Skeletal muscle tissue (tissue), 4 donors: ENCODE results near the gene ABHD14A. TPM values are rescaled to one million over a fixed set of nuclear protein-coding genes. Genes with fewer than 3 reads are reported as not detected.

Experiments
- H3K27ac ChIP-seq: one replicate; pipeline ENCODE4 v1.7.0; 2013; ENCODE audit warnings: mild to moderate bottlenecking, low read depth, low read length, inconsistent platforms
- H3K27me3 ChIP-seq, 3 donors: one replicate each; pipeline ENCODE4 v1.7.0; 2013; ENCODE audit warnings: low read length in 3 of 3; ENCODE audit not compliant: control insufficient read depth in 3 of 3, insufficient read depth in 3 of 3
- H3K36me3 ChIP-seq, 3 donors: one replicate each; pipeline ENCODE4 v1.7.0; 2013; ENCODE audit warnings: low read length in 3 of 3; ENCODE audit not compliant: control insufficient read depth in 3 of 3, insufficient read depth in 3 of 3
- H3K4me1 ChIP-seq, 3 donors: one replicate each; pipeline ENCODE4 v1.7.0; 2013; ENCODE audit warnings: low read length in 3 of 3, mild to moderate bottlenecking in 3 of 3; ENCODE audit not compliant: control insufficient read depth in 3 of 3, insufficient read depth in 3 of 3
- H3K4me3 ChIP-seq, 3 donors: one replicate each; pipeline ENCODE4 v1.7.0; 2013; ENCODE audit warnings: low read length in 3 of 3
- H3K9ac ChIP-seq, 3 donors: one replicate each; pipeline ENCODE4 v1.7.0; 2013; ENCODE audit warnings: low read length in 3 of 3, mild to moderate bottlenecking in 3 of 3, moderate library complexity in 2 of 3, low read depth in 1 of 3
- H3K9me3 ChIP-seq, 3 donors: one replicate each; pipeline ENCODE4 v1.7.0; 2013; ENCODE audit warnings: low read length in 3 of 3; ENCODE audit not compliant: control insufficient read depth in 3 of 3
- total RNA-seq: library from RNA; depleted of rRNA; stranded (reverse); fragments of >200 nt; gene quantifications from one replicate; pipeline ENCODE4 v1.2.3, GENCODE V29; 2014
- donor health status: Osteomylitis.

Gene ABHD14A
- total RNA-seq, 1 donor from 2014 or later: 8.9 TPM

DNA sequence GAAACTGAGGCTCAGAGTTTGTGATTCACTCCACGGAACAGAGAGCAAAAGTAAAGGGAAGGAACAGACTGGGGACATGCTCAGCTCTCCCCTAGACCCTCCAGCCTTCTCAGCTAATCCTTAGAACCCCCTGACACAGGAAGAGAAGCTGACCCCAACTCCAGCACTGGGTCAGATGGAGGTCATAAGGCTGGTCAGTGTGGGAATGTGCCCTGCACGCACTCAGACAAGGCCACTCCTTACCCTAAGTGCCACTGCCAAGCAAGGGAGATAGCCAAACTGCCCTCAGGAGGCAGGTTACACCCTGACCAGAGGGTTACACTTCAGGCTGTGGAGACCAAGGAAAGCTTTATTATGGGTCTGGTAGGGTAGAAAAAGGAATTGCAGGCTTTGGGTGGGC lies 19.7 kb downstream of the ABHD14A start:
- Histone ChIP-seq H3K9ac (peak overlapping the region; percentile 93 to 99 (median 98)), H3K27me3 (no peaks in the 10 kb centered on the region), H3K4me1 (peaks cover 15 to 34% (median 25%) of the 10 kb centered on the region in 3 donors), H3K4me3 (peak overlapping the region in 2 of 3 donors; percentile 86 to 96), H3K9me3 (no peaks in the 10 kb centered on the region), H3K27ac (no peak overlapping the region), H3K36me3 (peaks cover 18 to 24% (median 22%) of the 10 kb centered on the region in 3 donors)

DNA sequence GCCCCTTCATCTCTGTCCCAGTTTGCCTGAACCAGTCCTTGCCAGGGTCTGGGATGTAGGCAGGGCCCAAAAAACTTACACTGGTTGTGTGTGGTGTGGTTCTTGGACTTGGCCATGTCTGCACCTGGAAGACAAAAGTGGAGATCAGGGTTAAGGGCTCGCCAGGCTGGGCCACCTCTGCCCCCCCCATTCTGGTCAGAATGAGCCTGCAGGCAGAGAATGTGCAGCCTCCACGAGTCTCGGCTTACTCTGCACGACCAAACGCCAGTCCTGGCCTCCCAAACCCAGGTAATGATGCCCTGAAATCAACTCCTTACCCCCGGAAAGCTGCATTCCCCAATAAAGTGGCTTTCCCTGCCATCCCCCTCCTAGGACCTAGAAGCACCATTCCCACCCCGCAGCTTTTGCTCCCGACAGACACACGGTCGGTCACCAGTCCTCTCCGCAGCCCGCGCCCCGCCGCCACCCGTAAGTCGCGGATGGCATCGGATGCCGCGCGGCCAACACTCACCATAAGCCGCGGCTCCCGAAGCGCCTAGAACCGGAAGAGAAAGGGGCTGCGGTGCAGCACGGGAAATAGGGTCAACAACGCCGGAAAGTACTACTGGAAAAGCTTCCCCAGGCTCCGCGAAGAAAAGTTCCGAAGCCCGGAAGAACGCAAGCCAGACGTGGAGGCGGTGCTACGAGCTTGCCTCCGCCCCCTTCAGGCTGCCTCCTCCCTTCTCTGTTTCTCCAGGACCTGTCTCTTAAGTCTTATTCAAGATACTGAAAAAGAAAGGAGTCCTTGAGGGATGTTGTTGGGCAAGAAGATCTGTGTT lies 20.7 kb downstream of the ABHD14A start, which contains the start of gene RPL29:
RPL29 (minus strand) TSS at position 550 of the 818 bp plus-strand sequence; CDS start at position 116, 434 bp downstream.
- Histone ChIP-seq H3K27me3 (no peaks in the 10 kb centered on the region), H3K27ac (peak within 1 kb of the TSS; percentile 82), H3K4me3 (peak within 1 kb of the TSS; percentile 86 to 96 (median 95)), H3K36me3 (peaks cover 18 to 24% (median 22%) of the 10 kb centered on the region in 3 donors), H3K9ac (peak within 1 kb of the TSS; percentile 93 to 99 (median 98)), H3K9me3 (no peaks in the 10 kb centered on the region), H3K4me1 (peaks cover 15 to 34% (median 25%) of the 10 kb centered on the region in 3 donors)

DNA sequence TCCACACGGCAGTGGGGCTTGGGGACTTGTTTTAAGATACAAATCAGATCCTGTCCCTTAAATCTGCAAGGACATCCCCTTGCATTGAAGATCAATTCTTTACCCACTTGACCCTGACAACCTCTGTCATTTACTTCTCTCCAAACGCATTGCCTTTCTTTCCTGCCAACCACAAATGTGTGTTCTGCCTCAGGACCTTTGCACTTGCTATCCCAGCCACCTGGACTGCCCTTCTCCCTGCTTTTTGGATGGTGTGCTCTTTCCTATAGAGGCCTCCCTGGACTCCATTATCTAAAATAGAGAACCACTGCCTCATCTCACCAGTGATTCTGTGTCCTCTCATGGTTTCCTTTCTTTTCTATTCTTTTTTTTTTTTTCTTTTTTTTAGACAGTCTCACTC lies 22.3 kb downstream of the ABHD14A start:
- peaks cover 17 to 36% (median 27%) of the 10 kb centered on the region in 3 donors for H3K4me1 ChIP-seq
- H3K4me3 ChIP-seq: no peak overlapping the region
- H3K9ac ChIP-seq: no peak overlapping the region
- peaks cover 16 to 21% (median 18%) of the 10 kb centered on the region in 3 donors for H3K36me3 ChIP-seq
- H3K27me3 ChIP-seq: no peaks in the 10 kb centered on the region
- no peak overlapping the region for H3K27ac ChIP-seq
- no peaks in the 10 kb centered on the region for H3K9me3 ChIP-seq

DNA sequence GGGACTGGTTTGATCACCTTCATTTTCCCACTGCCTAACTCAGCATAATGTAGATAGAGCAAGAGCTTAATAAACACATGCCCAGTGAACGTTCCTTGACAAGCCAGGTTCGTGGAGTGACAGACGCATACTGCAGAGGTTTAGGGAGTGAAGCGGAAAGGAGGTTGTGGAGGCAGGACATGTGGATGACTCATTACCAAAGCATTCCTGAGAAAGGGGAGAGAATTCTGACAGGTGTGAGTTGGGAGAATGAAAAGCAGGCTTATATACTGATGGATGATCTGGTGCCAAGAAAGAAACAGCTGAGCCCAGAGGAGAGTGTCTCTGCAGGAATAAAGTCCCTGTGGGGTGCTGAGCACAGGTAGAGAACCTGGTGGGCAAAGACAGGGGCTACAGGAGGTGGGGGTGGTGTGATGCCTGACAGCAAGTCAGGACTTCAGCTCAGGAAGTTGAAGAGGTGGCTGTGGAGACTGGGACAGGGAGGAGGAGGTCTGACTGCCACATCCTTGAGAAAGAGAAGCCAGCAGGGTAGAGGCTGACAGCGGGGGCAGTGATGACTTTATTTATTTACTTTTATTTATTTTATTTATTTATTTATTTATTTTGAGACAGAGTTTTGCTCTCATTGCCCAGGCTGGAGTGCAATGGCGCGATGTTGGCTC lies 23.2 kb downstream of the ABHD14A start:
- H3K27me3 ChIP-seq: no peaks in the 10 kb centered on the region
- peaks cover 10 to 14% (median 13%) of the 10 kb centered on the region in 3 donors for H3K36me3 ChIP-seq
- no peak overlapping the region for H3K27ac ChIP-seq
- H3K9me3 ChIP-seq: no peaks in the 10 kb centered on the region
- H3K4me1 ChIP-seq: peaks cover 16 to 30% (median 21%) of the 10 kb centered on the region in 3 donors
- no peak overlapping the region for H3K4me3 ChIP-seq
- no peak overlapping the region for H3K9ac ChIP-seq

DNA sequence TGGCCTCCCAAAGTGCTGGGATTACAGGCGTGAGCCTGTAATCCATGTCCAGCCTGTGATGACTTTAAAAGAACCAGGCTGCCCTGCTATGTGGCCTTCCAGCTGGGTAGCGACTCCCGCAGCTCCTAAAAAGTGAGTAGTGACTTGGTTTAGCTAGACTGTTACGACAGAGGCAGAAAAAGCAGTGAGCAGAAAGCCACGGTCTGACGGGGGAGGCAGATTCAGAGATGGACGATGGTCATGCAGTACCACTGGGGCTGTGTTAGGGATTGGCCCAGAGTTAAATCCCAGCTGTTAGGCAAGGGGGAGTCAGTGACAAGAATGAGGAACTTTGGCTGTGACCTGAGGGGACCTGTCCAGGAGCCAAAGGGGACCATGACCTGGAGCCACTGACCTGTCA lies 23.9 kb downstream of the ABHD14A start:
- no peak overlapping the region for H3K9ac ChIP-seq
- H3K27me3 ChIP-seq: no peaks in the 10 kb centered on the region
- H3K27ac ChIP-seq: no peak overlapping the region
- H3K36me3 ChIP-seq: peaks cover 10 to 12% (median 11%) of the 10 kb centered on the region in 3 donors
- H3K9me3 ChIP-seq: no peaks in the 10 kb centered on the region
- H3K4me3 ChIP-seq: no peak overlapping the region
- H3K4me1 ChIP-seq: peaks cover 16 to 25% (median 18%) of the 10 kb centered on the region in 3 donors

DNA sequence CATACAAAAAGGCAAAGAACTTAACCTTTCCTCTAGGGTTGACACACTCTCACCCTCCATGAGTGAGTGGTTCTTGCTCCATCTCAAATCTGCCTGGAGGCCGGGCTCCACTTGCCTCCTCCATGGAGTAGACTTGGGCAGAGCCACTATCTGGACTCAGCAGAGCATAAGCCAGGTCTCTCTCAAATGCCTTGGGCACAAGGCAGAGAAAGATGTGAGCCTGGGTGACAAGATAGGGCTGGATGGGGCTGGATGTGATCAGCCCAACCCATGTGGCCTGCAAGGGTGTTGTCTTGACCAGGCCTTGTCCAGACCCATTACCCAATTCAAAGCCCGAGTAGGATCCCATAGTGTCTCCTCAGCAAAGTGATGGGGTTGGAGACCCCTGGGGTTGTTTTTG lies 25.0 kb downstream of the ABHD14A start:
- H3K9me3 ChIP-seq: no peaks in the 10 kb centered on the region
- H3K4me3 ChIP-seq: no peak overlapping the region
- H3K27me3 ChIP-seq: no peaks in the 10 kb centered on the region
- H3K36me3 ChIP-seq: peaks cover 0 to 5% (median under 1%) of the 10 kb centered on the region in 3 donors
- H3K27ac ChIP-seq: no peak overlapping the region
- no peak overlapping the region for H3K9ac ChIP-seq
- peaks cover 17 to 25% (median 20%) of the 10 kb centered on the region in 3 donors for H3K4me1 ChIP-seq

DNA sequence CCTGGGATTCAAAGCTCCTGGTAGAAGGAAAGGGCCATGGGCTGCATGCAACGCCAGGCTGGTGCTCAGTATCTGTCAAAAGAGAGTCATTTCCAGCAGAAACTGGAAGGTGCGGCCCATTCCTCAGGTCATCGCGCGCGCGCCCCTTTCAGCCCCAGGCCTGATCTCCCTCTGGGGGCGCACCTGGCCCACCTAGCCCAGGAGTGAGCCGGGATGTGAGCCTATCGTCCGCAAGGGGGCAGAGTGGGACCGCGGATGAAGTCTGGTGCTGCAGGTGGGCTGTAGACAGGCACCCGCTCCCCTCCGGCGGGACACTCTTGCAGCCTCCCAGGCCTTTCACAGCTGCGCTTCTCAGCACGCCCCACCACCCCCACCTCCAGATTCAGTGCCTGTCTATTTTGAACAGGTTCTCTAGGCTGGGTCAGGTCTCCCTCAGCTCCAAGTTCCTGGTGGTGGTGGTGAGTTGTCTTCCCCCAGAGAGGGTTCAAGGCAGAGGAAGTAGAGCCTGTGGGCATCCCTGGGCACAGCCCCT lies 26.6 kb downstream of the ABHD14A start:
- Histone ChIP-seq H3K27ac (no peak overlapping the region), H3K9ac (no peak overlapping the region), H3K4me1 (peaks cover 28 to 35% (median 31%) of the 10 kb centered on the region in 3 donors), H3K9me3 (no peaks in the 10 kb centered on the region), H3K27me3 (no peaks in the 10 kb centered on the region), H3K36me3 (no peaks in the 10 kb centered on the region), H3K4me3 (no peak overlapping the region)

DNA sequence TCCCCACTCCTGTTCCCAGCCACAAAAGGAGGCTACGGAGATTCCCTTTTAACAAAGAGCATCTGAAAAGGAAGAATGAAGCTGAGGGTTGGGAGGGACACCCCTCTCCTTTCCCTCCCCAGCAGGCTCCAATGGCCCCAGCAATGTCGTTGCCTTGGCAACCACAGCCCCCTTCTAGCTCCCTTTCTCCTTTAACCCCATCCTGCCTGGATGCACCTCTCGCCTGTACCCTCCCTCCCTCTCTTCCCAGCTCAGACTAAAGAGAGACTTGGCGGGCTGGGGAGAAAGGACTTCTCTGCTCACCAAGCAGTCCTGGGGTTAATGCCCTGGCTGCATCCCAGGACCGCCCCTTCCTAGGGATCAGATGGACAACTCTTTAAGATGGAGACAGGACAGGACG lies 27.9 kb downstream of the ABHD14A start:
- Histone ChIP-seq H3K27me3 (no peaks in the 10 kb centered on the region), H3K36me3 (no peaks in the 10 kb centered on the region), H3K4me3 (no peak overlapping the region), H3K9me3 (no peaks in the 10 kb centered on the region), H3K27ac (no peak overlapping the region), H3K4me1 (peaks cover 40 to 46% (median 42%) of the 10 kb centered on the region in 3 donors), H3K9ac (no peak overlapping the region)

DNA sequence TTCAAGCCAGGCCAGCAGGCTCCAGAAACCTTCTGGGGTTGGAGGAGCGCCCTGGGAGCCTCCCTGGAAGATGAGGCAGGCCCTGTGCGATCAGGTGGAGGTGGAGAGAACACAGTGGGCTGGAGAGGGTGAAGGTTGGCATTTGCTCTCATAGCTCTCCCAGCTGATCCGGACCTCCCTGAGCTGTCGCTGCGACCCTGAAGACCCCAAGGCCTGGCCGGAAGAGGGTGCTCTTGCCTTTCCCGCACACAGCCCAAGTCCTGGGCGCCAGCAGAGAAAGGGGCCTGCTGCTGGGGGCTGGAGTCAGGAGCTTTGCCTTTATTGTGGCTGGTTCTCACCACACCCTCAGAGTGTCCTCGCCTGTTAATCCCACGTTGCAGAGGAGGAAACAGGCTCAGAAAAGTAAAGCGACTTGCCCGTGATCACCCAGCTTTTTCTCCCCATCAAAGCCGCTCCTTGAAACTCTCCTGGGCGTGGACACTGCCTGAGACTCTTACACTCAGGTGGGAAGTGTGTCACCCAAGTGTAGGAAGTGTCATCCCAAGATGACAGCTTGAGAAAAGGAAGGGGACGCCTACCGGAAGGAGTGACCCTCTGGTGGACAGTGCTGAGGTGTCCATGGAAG lies 29.4 kb downstream of the ABHD14A start:
- Histone ChIP-seq H3K4me3 (peak overlapping the region in 1 of 3 donors; percentile 22), H3K9ac (peak overlapping the region in 1 of 3 donors; percentile 60), H3K4me1 (peaks cover 40 to 47% (median 43%) of the 10 kb centered on the region in 3 donors), H3K9me3 (no peaks in the 10 kb centered on the region), H3K27me3 (no peaks in the 10 kb centered on the region), H3K27ac (no peak overlapping the region), H3K36me3 (no peaks in the 10 kb centered on the region)
